Sigmoid colon (tissue), 7 donors: ENCODE data around the gene C2orf80. TPM values are rescaled to one million over a fixed set of nuclear protein-coding genes. Genes with fewer than 3 reads are reported as not detected.

ENCODE experiments used
- DNase-seq: peaks from one replicate; pipeline ENCODE4 v3.0.0-alpha.2; 2019
- H3K27ac ChIP-seq, 4 donors: fragments of 200-600 bp; sonication (generic); one replicate each; pipeline ENCODE4 v1.5.1; 2016 to 2019; ENCODE audit warnings: mild to moderate bottlenecking in 1 of 4
- H3K27me3 ChIP-seq, 3 donors: fragments of 200-600 bp; sonication (generic); one replicate each; pipeline ENCODE4 v1.5.1; 2019; ENCODE audit warnings: mild to moderate bottlenecking in 1 of 3
- H3K36me3 ChIP-seq, 4 donors: fragments of 200-600 bp; sonication (generic); one replicate each; pipeline ENCODE4 v1.5.1; 2016 to 2019
- H3K4me1 ChIP-seq, 4 donors: fragments of 200-600 bp; sonication (generic); one replicate each; pipeline ENCODE4 v1.5.1; 2017 to 2019
- H3K4me3 ChIP-seq, 4 donors: fragments of 200-600 bp; sonication (generic); one replicate each; pipeline ENCODE4 v1.5.1; 2017 to 2019; ENCODE audit warnings: mild to moderate bottlenecking in 2 of 4, moderate library complexity in 1 of 4
- H3K9me3 ChIP-seq, 4 donors: fragments of 200-600 bp in 3 of 4; sonication (generic) in 3 of 4; one replicate each; pipeline versions ENCODE4 v1.5.1 to v1.6.1; 2013 to 2019
- CTCF ChIP-seq, 4 experiments: fragments of 450-650 bp in 3 of 4; fragments of 200-600 bp in 1 of 4; IDR thresholded peaks; one replicate each; pipeline ENCODE4 v1.5.1; 2016 to 2019; ENCODE audit warnings: antibody characterized with exemption in 4 of 4, mild to moderate bottlenecking in 3 of 4, moderate library complexity in 2 of 4
- EP300 ChIP-seq, 4 donors: sonication (generic); formaldehyde crosslinking; IDR thresholded peaks; one replicate each; pipeline ENCODE4 v1.6.1; 2017; ENCODE audit warnings: antibody characterized with exemption in 4 of 4
- POLR2A ChIP-seq, 2 donors: fragments of 450-650 bp; IDR thresholded peaks; one replicate each; pipeline ENCODE4 v1.6.1; 2016; ENCODE audit warnings: antibody characterized with exemption in 2 of 2, mild to moderate bottlenecking in 2 of 2, moderate library complexity in 2 of 2
- POLR2AphosphoS5 ChIP-seq, 4 donors: sonication (generic); formaldehyde crosslinking; IDR thresholded peaks; one replicate each; pipeline ENCODE4 v1.6.1; 2017; ENCODE audit warnings: antibody characterized with exemption in 4 of 4
- WGBS, 2 donors: extraction: QIAGEN DNeasy Blood & Tissue Kit; methylation state at CpG; one replicate each; pipeline ENCODE4 v1.1.7; 2013; 5-methylcytosine and 5-hydroxymethylcytosine counted together
- intact Hi-C: fragments of 100-400 bp; cut with DNase I; formaldehyde crosslinking; loops from one replicate; pipeline ENCODE4 v1.15.1; 2023
- polyA plus RNA-seq, 3 donors: library from polyadenylated mRNA; stranded (reverse); fragments of 200-250 nt; gene quantifications; one replicate each; pipeline ENCODE4 v1.2.3, GENCODE V29; 2013
- total RNA-seq, 4 donors: library from RNA; depleted of rRNA; stranded (reverse); fragments of >200 nt; gene quantifications; one replicate each; pipeline ENCODE4 v1.1.0, GENCODE V29; 2016
- donor health status: healthy with polysubstance abuse.
- donor health status: Bipolar disorder and iron deficiency.
- donor health status: healthy.

The C2orf80 gene
- total and polyA plus RNA-seq, 7 donors: not detected

GRCh38 chr2:208208335-208209085, 18.7 kb upstream of the C2orf80 start:
- Histone ChIP-seq H3K36me3 (no peaks in the 10 kb centered on the region), H3K27ac (no peak overlapping the region), H3K4me1 (no peaks in the 10 kb centered on the region), H3K9me3 (no peaks in the 10 kb centered on the region), H3K4me3 (no peak overlapping the region), H3K27me3 (no peaks in the 10 kb centered on the region)
- WGBS, 2 donors: 93% methylated on average over 9 of the region's 9 CpGs
- TF ChIP-seq EP300 (IDR thresholded peaks at IDR 0.05) (no peak), CTCF (IDR thresholded peaks at IDR 0.05) (no peak), POLR2A (IDR thresholded peaks at IDR 0.05) (no peak), POLR2AphosphoS5 (IDR thresholded peaks at IDR 0.05) (no peak)
- intact Hi-C loops: no loop called here
- DNase-seq: no peak

GRCh38 chr2:208207769-208208168, 17.9 kb upstream of the C2orf80 start:
- 58 to 75% methylated on average over 3 of the region's 3 CpGs for WGBS, 2 donors
- Histone ChIP-seq H3K27me3 (no peaks in the 10 kb centered on the region), H3K4me3 (no peak overlapping the region), H3K9me3 (no peaks in the 10 kb centered on the region), H3K36me3 (no peaks in the 10 kb centered on the region), H3K27ac (no peak overlapping the region), H3K4me1 (no peaks in the 10 kb centered on the region)
- no peak for DNase-seq
- TF ChIP-seq POLR2A (IDR thresholded peaks at IDR 0.05): no peak
- no peak for TF ChIP-seq EP300 (IDR thresholded peaks at IDR 0.05)
- no peak for TF ChIP-seq CTCF (IDR thresholded peaks at IDR 0.05)
- TF ChIP-seq POLR2AphosphoS5 (IDR thresholded peaks at IDR 0.05): no peak
- intact Hi-C loops: no loop called here

GRCh38 chr2:208204166-208204565, 14.3 kb upstream of the C2orf80 start:
- H3K27ac ChIP-seq: no peak overlapping the region
- DNase-seq: no peak
- no peaks in the 10 kb centered on the region for H3K36me3 ChIP-seq
- TF ChIP-seq POLR2A (IDR thresholded peaks at IDR 0.05): no peak
- TF ChIP-seq EP300 (IDR thresholded peaks at IDR 0.05): no peak
- no peak for TF ChIP-seq POLR2AphosphoS5 (IDR thresholded peaks at IDR 0.05)
- H3K27me3 ChIP-seq: no peaks in the 10 kb centered on the region
- no peaks in the 10 kb centered on the region for H3K4me1 ChIP-seq
- WGBS, 2 donors: 44 to 82% methylated on average over 5 of the region's 5 CpGs
- no peak overlapping the region for H3K4me3 ChIP-seq
- intact Hi-C loops: no loop called here
- H3K9me3 ChIP-seq: no peaks in the 10 kb centered on the region

- no peak for DNase-seq
- no peaks in the 10 kb centered on the region for H3K9me3 ChIP-seq
- no peak overlapping the region for H3K27ac ChIP-seq
- intact Hi-C loops: no loop called here
- 85 to 91% methylated on average over 3 of the region's 3 CpGs for WGBS, 2 donors
- H3K27me3 ChIP-seq: peaks cover 0 to 4% (median 0%) of the 10 kb centered on the region in 3 donors
- H3K36me3 ChIP-seq: no peaks in the 10 kb centered on the region
- no peak overlapping the region for H3K4me3 ChIP-seq
- no peaks in the 10 kb centered on the region for H3K4me1 ChIP-seq
- TF ChIP-seq POLR2AphosphoS5 (IDR thresholded peaks at IDR 0.05): no peak
- no peak for TF ChIP-seq POLR2A (IDR thresholded peaks at IDR 0.05)
- TF ChIP-seq EP300 (IDR thresholded peaks at IDR 0.05): no peak
- TF ChIP-seq CTCF (IDR thresholded peaks at IDR 0.05): no peak
Observed at GRCh38 chr2:208195531-208195930, 5.7 kb upstream of the C2orf80 start.

- Histone ChIP-seq H3K4me1 (no peaks in the 10 kb centered on the region), H3K27ac (no peak overlapping the region), H3K36me3 (no peaks in the 10 kb centered on the region), H3K9me3 (no peaks in the 10 kb centered on the region), H3K4me3 (no peak overlapping the region), H3K27me3 (peaks cover 0 to 4% (median 0%) of the 10 kb centered on the region in 3 donors)
- TF ChIP-seq CTCF (IDR thresholded peaks at IDR 0.05) (no peak), EP300 (IDR thresholded peaks at IDR 0.05) (no peak), POLR2AphosphoS5 (IDR thresholded peaks at IDR 0.05) (no peak), POLR2A (IDR thresholded peaks at IDR 0.05) (no peak)
- DNase-seq: no peak
- intact Hi-C loops: no loop called here
- 64 to 85% methylated on average over 8 of the region's 8 CpGs for WGBS, 2 donors
Observed at GRCh38 chr2:208192611-208193236, 2.9 kb upstream of the C2orf80 start.
